Activated T-cell treated with anti-CD3 and anti-CD28 coated beads, Interleukin-2, amount 50 U/mL, for 72 hours (primary cell): ENCODE measurements around the gene SLC34A3. TPM values are rescaled to one million over a fixed set of nuclear protein-coding genes. Genes with fewer than 3 reads are reported as not detected.

Source experiments
- ATAC-seq, 2 donors: fragments of 150-1000 bp; cut with Tn5 transposase; replicated peaks in 1 of 2; 2 replicates each; pipeline ENCODE4 v1.10.0; 2021; ENCODE audit warnings: moderate library complexity in 2 of 2, mild to moderate bottlenecking in 1 of 2
- DNase-seq, 2 donors: peaks; one replicate each; pipeline ENCODE4 v3.0.0; 2021 to 2022; ENCODE audit warnings: mixed read lengths in 1 of 2
- H3K27ac Mint-ChIP-seq: one replicate; pipeline ENCODE4 v1.8.0; 2022; ENCODE audit warnings: mild to moderate bottlenecking, moderate library complexity, mixed read lengths
- H3K27me3 Mint-ChIP-seq: one replicate; pipeline ENCODE4 v1.8.0; 2022; ENCODE audit warnings: low read depth, mixed read lengths
- H3K36me3 Mint-ChIP-seq, 2 donors: one replicate each; pipeline ENCODE4 v1.8.0; 2022; ENCODE audit warnings: mixed read lengths in 2 of 2, mild to moderate bottlenecking in 1 of 2; ENCODE audit not compliant: insufficient read depth in 2 of 2
- H3K4me1 Mint-ChIP-seq: one replicate; pipeline ENCODE4 v1.8.0; 2022; ENCODE audit warnings: low read depth, mixed read lengths
- H3K4me3 Mint-ChIP-seq, 2 donors: one replicate each; pipeline ENCODE4 v1.8.0; 2022; ENCODE audit warnings: mild to moderate bottlenecking in 2 of 2, mixed read lengths in 2 of 2, moderate library complexity in 2 of 2
- H3K9me3 Mint-ChIP-seq, 2 donors: one replicate each; pipeline ENCODE4 v1.8.0; 2022; ENCODE audit warnings: mixed read lengths in 2 of 2
- total RNA-seq, 2 donors: library from RNA; stranded (reverse); gene quantifications; one replicate each; pipeline ENCODE4 v1.2.3, GENCODE V29; 2022

The SLC34A3 gene
- total RNA-seq, 2 donors from 2014 or later: 0.12 to 0.14 TPM

- Mint-ChIP-seq H3K27ac (no peak overlapping the region), H3K27me3 (peaks cover 10% of the 10 kb centered on the region), H3K4me1 (peaks cover 11% of the 10 kb centered on the region), H3K9me3 (no peaks in the 10 kb centered on the region), H3K4me3 (no peak overlapping the region), H3K36me3 (no peaks in the 10 kb centered on the region)
- DNase-seq (no peak), ATAC-seq (no peak)
Measured at GRCh38 chr9:137281345-137282116, 50.8 kb downstream of the SLC34A3 start.

Other genes starting within 250 kb of the SLC34A3 start
- gene LCNL1, start 247.9 kb upstream of the SLC34A3 start, total RNA-seq: not detected
- 10 to 100 TPM; 51.8 to 56.9 TPM for gene PAXX, start 238.5 kb upstream of the SLC34A3 start, total RNA-seq
- under 1 TPM; 0.43 to 0.65 TPM for gene CLIC3, start 234.3 kb upstream of the SLC34A3 start, total RNA-seq
- gene ABCA2, start 202.7 kb upstream of the SLC34A3 start, total RNA-seq: 10 to 100 TPM; 23.9 to 27.5 TPM
- gene FUT7, start 198.8 kb upstream of the SLC34A3 start, total RNA-seq: 1 to 10 TPM; 1.6 to 1.8 TPM
- 10 to 100 TPM; 27.2 to 28.7 TPM for gene NPDC1, start 184.7 kb upstream of the SLC34A3 start, total RNA-seq
- under 1 TPM; 0.28 to 0.48 TPM for gene ENTPD2, start 176.8 kb upstream of the SLC34A3 start, total RNA-seq
- 1 to 10 TPM; 6.6 to 8.4 TPM for gene SAPCD2, start 160.3 kb upstream of the SLC34A3 start, total RNA-seq
- 10 to 100 TPM; 13.6 to 14.3 TPM for gene UAP1L1, start 153.4 kb upstream of the SLC34A3 start, total RNA-seq
- 10 to 100 TPM; 40.3 to 45.8 TPM for gene MAN1B1, start 143.9 kb upstream of the SLC34A3 start, total RNA-seq
- gene DPP7, start 116.2 kb upstream of the SLC34A3 start, total RNA-seq: 100 to 1,000 TPM; 155 to 158 TPM
- gene GRIN1, start 91.7 kb upstream of the SLC34A3 start, total RNA-seq: 1 to 10 TPM in 1 of 2 donors, under 1 TPM in 1; 0.38 to 1.2 TPM
- not detected for gene LRRC26, start 60.9 kb upstream of the SLC34A3 start, total RNA-seq
- gene TMEM210, start 58.8 kb upstream of the SLC34A3 start, total RNA-seq: under 1 TPM; 0.50 to 0.74 TPM
- 10 to 100 TPM; 56.9 to 63.5 TPM for gene ANAPC2, start 42.3 kb upstream of the SLC34A3 start, total RNA-seq
- 10 to 100 TPM; 64.1 to 84.5 TPM for gene SSNA1, start 42.2 kb upstream of the SLC34A3 start, total RNA-seq
- 10 to 100 TPM; 13.3 to 19.9 TPM for gene TPRN, start 30.2 kb upstream of the SLC34A3 start, total RNA-seq
- 10 to 100 TPM; 27.4 to 33.3 TPM for gene TMEM203, start 25.3 kb upstream of the SLC34A3 start, total RNA-seq
- gene NDOR1, start 25.2 kb upstream of the SLC34A3 start, total RNA-seq: 10 to 100 TPM; 43.3 to 50.9 TPM
- 10 to 100 TPM in 1 of 2 donors, 1 to 10 TPM in 1; 6.6 to 10.3 TPM for gene RNF208, start 8.7 kb upstream of the SLC34A3 start, total RNA-seq
- gene CYSRT1, start 5.7 kb upstream of the SLC34A3 start, total RNA-seq: 1 to 10 TPM; 1.0 to 2.0 TPM
- gene RNF224, start 3.4 kb upstream of the SLC34A3 start, total RNA-seq: under 1 TPM in 1 of 2 donors, not detected in 1; 0.14 TPM
- gene TUBB4B, start 10.4 kb downstream of the SLC34A3 start, total RNA-seq: 100 to 1,000 TPM; 122 to 128 TPM
- gene STPG3, start 20.4 kb downstream of the SLC34A3 start, total RNA-seq: under 1 TPM in 1 of 2 donors, not detected in 1; 0.63 TPM
- 10 to 100 TPM; 53.1 to 56.6 TPM for gene NELFB, start 24.4 kb downstream of the SLC34A3 start, total RNA-seq
- gene TOR4A, start 46.8 kb downstream of the SLC34A3 start, total RNA-seq: 1 to 10 TPM; 4.3 to 8.3 TPM
- gene NRARP, start 71.4 kb downstream of the SLC34A3 start, total RNA-seq: 1 to 10 TPM; 1.6 to 2.0 TPM
- 10 to 100 TPM; 23.7 to 26.0 TPM for gene EXD3, start 192.3 kb downstream of the SLC34A3 start, total RNA-seq
- 1 to 10 TPM; 1.4 to 1.8 TPM for gene NOXA1, start 192.5 kb downstream of the SLC34A3 start, total RNA-seq
- not detected for gene ENTPD8, start 210.5 kb downstream of the SLC34A3 start, total RNA-seq
- 10 to 100 TPM; 20.0 to 28.5 TPM for gene NSMF, start 228.4 kb downstream of the SLC34A3 start, total RNA-seq